GM12872 (cell line): ENCODE data around the gene EPN2.

Source experiments
- TF ChIP-seq, protein P1 (sequence below): IDR thresholded peaks from 3 replicates; pipeline ENCODE4 v1.5.1; 2011; ENCODE audit warnings: low read depth, mild to moderate bottlenecking, low read length, moderate library complexity; ENCODE audit not compliant: insufficient read depth

Gene EPN2

DNA sequence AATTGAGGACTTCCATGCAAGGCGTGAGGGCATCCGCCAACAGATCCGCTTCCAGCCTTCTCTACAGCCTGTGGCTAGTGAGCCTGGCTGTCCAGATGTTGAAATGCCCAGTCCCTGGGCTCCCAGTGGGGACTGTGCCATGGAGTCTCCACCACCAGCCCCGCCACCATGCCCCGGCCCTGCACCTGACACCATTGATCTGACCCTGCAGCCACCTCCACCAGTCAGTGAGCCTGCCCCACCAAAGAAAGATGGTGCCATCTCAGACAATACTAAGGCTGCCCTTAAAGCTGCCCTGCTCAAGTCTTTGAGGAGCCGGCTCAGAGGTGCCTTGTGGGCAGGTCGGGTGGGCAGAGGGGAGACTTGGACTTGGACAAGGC lies 144.2 kb downstream of the EPN2 start:
- TF ChIP-seq, protein P1, sequence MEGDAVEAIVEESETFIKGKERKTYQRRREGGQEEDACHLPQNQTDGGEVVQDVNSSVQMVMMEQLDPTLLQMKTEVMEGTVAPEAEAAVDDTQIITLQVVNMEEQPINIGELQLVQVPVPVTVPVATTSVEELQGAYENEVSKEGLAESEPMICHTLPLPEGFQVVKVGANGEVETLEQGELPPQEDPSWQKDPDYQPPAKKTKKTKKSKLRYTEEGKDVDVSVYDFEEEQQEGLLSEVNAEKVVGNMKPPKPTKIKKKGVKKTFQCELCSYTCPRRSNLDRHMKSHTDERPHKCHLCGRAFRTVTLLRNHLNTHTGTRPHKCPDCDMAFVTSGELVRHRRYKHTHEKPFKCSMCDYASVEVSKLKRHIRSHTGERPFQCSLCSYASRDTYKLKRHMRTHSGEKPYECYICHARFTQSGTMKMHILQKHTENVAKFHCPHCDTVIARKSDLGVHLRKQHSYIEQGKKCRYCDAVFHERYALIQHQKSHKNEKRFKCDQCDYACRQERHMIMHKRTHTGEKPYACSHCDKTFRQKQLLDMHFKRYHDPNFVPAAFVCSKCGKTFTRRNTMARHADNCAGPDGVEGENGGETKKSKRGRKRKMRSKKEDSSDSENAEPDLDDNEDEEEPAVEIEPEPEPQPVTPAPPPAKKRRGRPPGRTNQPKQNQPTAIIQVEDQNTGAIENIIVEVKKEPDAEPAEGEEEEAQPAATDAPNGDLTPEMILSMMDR: no peak

DNA sequence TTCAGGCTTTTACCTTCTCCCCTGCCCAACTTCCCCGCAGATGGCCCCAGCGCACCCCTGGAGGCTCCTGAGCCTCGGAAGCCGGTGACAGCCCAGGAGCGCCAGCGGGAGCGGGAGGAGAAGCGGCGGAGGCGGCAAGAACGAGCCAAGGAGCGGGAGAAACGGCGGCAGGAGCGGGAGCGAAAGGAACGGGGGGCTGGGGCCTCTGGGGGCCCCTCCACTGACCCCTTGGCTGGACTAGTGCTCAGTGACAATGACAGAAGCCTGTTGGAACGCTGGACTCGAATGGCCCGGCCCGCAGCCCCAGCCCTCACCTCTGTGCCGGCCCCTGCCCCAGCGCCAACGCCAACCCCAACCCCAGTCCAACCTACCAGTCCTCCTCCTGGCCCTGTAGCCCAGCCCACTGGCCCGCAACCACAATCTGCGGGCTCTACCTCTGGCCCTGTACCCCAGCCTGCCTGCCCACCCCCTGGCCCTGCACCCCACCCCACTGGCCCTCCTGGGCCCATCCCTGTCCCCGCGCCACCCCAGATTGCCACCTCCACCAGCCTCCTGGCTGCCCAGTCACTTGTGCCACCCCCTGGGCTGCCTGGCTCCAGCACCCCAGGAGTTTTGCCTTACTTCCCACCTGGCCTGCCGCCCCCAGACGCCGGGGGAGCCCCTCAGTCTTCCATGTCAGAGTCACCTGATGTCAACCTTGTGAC lies 144.7 kb downstream of the EPN2 start:
- TF ChIP-seq, protein P1: no peak

DNA sequence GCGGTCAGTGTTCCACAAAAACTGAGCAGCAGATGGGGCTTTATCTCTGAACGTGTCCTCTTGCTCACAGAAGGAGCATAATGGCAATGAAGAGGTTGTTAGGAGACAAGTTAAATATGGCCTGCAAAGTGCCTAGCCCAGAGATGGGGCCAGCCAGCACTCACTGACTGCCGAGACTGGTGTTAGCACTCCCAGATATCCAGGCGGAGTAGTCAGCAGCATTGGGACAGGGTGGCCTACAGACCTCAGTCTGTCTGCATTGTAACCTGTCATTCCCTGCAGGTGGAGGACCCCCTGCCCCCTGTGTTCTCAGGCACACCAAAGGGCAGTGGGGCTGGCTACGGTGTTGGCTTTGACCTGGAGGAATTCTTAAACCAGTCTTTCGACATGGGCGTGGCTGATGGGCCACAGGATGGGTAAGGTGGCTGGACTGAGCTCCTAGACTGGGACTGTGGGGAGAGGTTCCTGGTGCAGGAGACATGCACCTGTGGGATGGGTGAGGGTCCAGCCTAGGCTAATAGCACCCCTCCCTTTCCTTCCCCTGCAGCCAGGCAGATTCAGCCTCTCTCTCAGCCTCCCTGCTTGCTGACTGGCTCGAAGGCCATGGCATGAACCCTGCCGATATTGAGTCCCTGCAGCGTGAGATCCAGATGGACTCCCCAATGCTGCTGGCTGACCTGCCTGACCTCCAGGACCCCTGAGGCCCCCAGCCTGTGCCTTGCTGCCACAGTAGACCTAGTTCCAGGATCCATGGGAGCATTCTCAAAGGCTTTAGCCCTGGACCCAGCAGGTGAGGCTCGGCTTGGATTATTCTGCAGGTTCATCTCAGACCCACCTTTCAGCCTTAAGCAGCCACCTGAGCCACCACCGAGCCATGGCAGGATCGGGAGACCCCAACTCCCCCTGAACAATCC lies 145.6 kb downstream of the EPN2 start:
- TF ChIP-seq, protein P1: no peak

DNA sequence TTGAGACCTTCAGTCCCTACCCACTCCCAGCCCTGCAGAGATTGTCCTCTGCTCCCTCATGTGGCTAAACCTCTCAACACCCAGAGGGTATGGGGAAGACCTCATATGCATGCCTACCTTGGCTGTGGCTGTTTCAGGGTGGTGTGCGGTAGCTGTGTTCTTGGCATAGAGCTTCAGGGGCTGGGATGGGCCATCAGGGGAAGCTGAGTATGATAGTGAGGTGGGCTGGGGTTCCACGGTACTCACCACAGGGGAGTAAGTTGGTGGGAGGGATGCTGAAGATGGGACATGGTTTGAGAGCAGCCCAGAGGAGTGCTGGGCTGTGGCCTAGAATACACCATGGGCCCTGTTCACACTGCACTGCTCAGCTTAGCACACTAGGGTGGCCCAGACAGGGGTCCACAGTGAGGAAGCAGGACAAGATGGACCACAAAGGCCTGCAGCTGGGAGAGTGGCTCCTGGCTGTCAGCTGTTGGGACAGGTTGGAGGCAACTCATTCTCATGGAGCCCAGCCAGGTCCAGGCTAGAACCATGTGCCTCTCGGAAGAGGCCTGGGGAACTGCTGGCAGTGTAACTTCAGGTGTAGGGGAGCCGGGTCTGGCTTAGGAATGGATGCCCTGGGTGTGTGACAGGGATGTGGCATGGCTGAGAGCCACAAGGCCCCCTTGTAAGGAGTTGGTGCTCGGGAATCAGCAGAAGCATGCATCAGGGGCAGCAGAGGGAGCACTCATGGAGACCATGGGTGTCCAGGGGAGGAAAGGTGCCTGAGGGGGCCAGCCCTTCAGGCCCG lies 146.7 kb downstream of the EPN2 start:
- TF ChIP-seq, protein P1: no peak

DNA sequence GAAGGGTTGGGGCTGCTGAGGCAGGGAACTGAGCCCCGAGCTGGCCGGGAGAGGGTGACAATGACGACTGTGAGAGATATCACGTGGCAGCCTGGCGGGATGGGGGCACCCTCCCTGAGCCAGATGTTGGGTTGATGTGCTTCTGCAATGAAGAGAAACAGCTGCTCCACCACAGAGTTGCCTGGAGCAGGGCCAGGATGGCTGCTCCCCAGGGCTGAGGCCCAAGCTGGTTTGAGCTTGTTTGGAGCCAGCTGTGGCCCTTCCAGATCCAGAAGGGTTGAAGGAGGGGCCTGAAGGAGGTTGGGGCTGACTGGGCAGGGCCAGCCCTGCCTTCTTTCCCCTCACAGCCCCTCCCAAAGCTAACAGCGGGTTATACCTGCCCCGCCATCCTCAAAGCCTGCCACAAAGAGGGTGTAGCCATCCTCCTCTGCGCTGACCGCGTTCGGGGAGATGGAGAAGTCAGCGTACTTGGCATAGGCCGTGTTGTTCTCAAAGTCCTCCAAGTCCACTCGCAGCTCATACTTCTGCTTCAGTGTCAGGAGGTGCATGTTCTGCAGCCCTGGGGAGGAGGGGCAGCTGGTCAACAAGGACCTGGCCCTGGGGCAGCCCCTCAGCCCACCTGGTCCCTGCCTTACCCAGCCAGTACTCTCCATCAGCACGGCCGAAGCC lies 147.7 kb downstream of the EPN2 start:
- TF ChIP-seq, protein P1: no peak

DNA sequence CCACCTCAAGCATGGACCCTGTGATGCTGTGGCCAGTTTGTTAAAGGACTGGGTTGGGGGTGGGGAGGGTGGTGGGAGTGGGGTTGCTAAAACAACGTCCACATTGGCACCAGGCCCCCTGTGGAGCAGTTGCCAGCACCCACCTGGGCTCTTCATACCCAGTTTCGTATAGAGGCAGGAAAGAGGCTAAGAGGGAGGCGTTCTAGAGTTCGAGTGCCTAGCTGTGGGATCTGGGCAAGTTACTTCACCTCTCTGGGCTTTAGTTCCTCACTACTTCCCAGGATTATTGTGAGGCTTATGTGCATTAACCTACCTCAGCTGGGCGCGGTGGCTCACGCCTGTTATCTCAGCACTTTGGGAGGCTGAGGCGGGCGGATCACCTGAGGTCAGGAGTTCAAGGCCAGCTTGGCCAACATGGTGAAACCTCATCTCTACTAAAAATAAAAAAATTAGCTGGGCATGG lies 148.4 kb downstream of the EPN2 start:
- TF ChIP-seq, protein P1: no peak
